Measurements from ENCODE around the gene MTARC1.

MTARC1 gene

DNA sequence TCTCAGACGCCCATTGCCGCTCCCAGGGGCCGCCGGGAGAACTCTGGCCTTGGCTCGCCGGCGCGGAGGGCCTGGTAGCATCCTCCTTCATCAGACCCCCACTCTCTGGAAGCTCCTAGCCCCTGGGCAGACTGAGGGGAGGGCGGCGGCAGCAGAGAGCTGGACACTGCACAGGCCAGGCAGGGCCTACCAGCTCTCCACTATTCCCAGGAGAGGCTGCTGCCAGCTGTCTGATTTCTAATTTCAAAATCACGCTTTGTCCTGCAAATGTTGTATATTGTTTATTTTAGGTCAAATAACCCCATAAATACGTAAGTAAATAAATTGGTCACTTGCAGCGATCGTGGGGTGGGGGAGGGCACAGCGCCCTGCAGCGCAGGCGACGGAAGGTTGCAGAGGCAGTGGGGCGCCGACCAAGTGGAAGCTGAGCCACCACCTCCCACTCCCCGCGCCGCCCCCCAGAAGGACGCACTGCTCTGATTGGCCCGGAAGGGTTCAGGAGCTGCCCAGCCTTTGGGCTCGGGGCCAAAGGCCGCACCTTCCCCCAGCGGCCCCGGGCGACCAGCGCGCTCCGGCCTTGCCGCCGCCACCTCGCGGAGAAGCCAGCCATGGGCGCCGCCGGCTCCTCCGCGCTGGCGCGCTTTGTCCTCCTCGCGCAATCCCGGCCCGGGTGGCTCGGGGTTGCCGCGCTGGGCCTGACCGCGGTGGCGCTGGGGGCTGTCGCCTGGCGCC, at the start of gene MTARC1:
Gene MTARC1, plus strand, starts transcription at position 577 of the 732 bp plus-strand sequence. Its CDS starts 32 bp downstream, at position 609.
- in situ Hi-C loops (cut with MboI; ENCODE audit: low sequenced_read_pairs, unreplicated experiment), result loop anchor here (25.0 kb wide), 2 partner anchors 499 to 949 kb away; no protein-coding TSS in a partner anchor
- peak; percentile 64 for DNase-seq (ENCODE audit: low spot score)
- no peak for TF ChIP-seq CTCF (IDR thresholded peaks at IDR 0.05; ENCODE audit: borderline replicate concordance, control extremely low read depth, extremely low read depth, insufficient read depth, missing control alignments)

GRCh38 chr1:220741349-220741748, 45.4 kb upstream of the MTARC1 start:
- in situ Hi-C loops (cut with MboI; ENCODE audit: low sequenced_read_pairs, unreplicated experiment), result no loop called here
- no peak for DNase-seq (ENCODE audit: low spot score)
- TF ChIP-seq CTCF (IDR thresholded peaks at IDR 0.05; ENCODE audit: borderline replicate concordance, control extremely low read depth, extremely low read depth, insufficient read depth, missing control alignments), result no peak

DNA sequence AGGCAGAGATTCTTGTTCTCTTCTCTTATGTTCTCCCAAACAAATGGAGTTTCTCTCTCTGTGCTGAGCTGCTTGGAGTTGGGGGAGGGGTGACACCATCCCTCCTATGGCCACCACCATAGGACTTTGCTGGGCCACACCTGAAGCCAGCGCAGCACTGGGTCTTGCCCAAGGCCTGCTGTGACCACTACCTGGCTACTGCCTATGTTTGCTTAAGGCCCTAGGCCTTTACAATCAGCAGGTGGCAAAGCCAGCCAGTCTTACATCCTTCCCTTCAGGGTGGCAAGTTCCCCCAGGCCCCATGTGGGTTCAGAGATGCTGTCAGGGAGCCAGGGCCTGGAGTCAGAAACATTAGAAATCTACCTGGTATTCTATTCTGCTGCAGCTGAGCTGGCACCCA, 44.9 kb upstream of the MTARC1 start:
- no peak for TF ChIP-seq CTCF (IDR thresholded peaks at IDR 0.05; ENCODE audit: borderline replicate concordance, control extremely low read depth, extremely low read depth, insufficient read depth, missing control alignments)
- in situ Hi-C loops (cut with MboI; ENCODE audit: low sequenced_read_pairs, unreplicated experiment), result no loop called here
- DNase-seq (ENCODE audit: low spot score), result no peak

DNA sequence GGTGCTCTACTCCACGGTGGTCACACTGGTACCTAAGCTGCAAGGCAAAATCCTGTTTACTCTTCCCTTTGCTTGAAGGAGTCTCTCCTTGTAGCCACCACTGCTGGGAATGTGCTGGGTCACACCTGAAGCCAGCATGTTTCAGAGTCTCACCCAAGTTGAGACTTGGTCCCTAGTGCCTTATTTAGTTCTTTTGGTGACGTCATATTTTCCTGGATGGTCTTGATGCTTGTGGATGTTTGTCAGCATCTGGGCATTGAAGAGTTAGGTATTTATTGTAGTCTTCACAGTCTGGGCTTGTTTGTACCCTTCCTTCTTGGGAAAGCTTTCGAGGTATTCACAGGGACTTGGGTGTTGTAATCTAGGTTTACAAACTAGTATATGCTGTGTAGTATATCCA, 44.2 kb upstream of the MTARC1 start:
- in situ Hi-C loops (cut with MboI; ENCODE audit: low sequenced_read_pairs, unreplicated experiment), result no loop called here
- no peak for DNase-seq (ENCODE audit: low spot score)

DNA sequence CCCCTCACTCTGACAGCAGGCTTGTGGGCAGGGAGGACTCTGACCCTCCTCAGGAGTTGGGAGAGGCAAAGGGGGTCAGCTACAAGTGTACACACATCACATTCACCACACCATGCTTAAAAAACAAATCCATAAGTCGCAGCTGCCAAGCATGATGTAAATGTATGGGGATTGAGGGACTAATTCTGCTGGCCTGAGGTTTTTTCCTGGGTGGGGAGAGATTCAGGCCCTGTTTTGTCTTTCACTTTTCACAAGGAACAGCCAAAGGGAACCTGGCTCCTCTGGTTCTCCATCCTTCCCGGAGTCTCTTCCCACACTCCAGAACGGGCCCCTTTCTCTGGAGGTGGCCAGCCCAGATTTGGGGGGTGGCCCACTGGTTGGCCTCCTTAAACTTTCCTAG, 39.9 kb upstream of the MTARC1 start:
- in situ Hi-C loops (cut with MboI; ENCODE audit: low sequenced_read_pairs, unreplicated experiment), result no loop called here
- no peak for TF ChIP-seq CTCF (IDR thresholded peaks at IDR 0.05; ENCODE audit: borderline replicate concordance, control extremely low read depth, extremely low read depth, insufficient read depth, missing control alignments)
- no peak for DNase-seq (ENCODE audit: low spot score)

More for the DNA sequence above, 44.2 kb upstream of the MTARC1 start:
- no peak for TF ChIP-seq CTCF (IDR thresholded peaks at IDR 0.05; ENCODE audit: borderline replicate concordance, control extremely low read depth, extremely low read depth, insufficient read depth, missing control alignments)

GRCh38 chr1:220747437-220748088, 39.1 kb upstream of the MTARC1 start:
- in situ Hi-C loops (cut with MboI; ENCODE audit: low sequenced_read_pairs, unreplicated experiment), result no loop called here
- TF ChIP-seq CTCF (IDR thresholded peaks at IDR 0.05; ENCODE audit: borderline replicate concordance, control extremely low read depth, extremely low read depth, insufficient read depth, missing control alignments), result no peak
- DNase-seq (ENCODE audit: low spot score), result no peak

Measured in GM13976 (cell line).